Hematopoietic multipotent progenitor cell treated with erythropoietin and hydrocortisone succinate and interleukin-3 and kit ligand, for 6 days (in vitro differentiated cells): Measurements from ENCODE around the gene POP4.

ENCODE experiments used
- DNase-seq: peaks from one replicate; pipeline ENCODE4 v3.0.0-alpha.2; 2015

Gene POP4

GRCh38 chr19:29665826-29666577 is 59.9 kb downstream of the POP4 start:
- DNase-seq = no peak
